H9 (cell line): ENCODE data around the gene SIGLEC14. TPM values are rescaled to one million over a fixed set of nuclear protein-coding genes. Genes with fewer than 3 reads are reported as not detected.

Experiments used
- DNase-seq: peaks from one replicate; pipeline ENCODE4 v3.0.0-alpha.2; 2017
- H2AFZ ChIP-seq: one replicate; pipeline ENCODE4 v1.6.1; 2013; ENCODE audit warnings: mild to moderate bottlenecking, low read length, control low read depth, moderate library complexity
- H2AK5ac ChIP-seq: 2 replicates; pipeline ENCODE4 v1.6.1; 2013; ENCODE audit warnings: low read length, control low read depth, mixed read lengths; ENCODE audit not compliant: insufficient read length
- H2BK120ac ChIP-seq: one replicate; pipeline ENCODE4 v1.6.1; 2013; ENCODE audit warnings: low read depth, mild to moderate bottlenecking, low read length, control low read depth, inconsistent platforms; ENCODE audit not compliant: poor library complexity, severe bottlenecking
- H2BK12ac ChIP-seq: 2 replicates; pipeline ENCODE4 v1.6.1; 2013; ENCODE audit warnings: low read length, control low read depth, mixed read lengths, low read depth; ENCODE audit not compliant: insufficient read length
- H2BK15ac ChIP-seq: 2 replicates; pipeline ENCODE4 v1.6.1; 2013; ENCODE audit warnings: low read depth, low read length, control low read depth
- H2BK20ac ChIP-seq: one replicate; pipeline ENCODE4 v1.6.1; 2013; ENCODE audit warnings: low read depth, mild to moderate bottlenecking, low read length, control low read depth, inconsistent platforms; ENCODE audit not compliant: poor library complexity, severe bottlenecking
- H2BK5ac ChIP-seq: 2 replicates; pipeline ENCODE4 v1.6.1; 2013; ENCODE audit warnings: low read length, control low read depth, mixed read lengths; ENCODE audit not compliant: insufficient read length
- H3K14ac ChIP-seq: 2 replicates; pipeline ENCODE4 v1.6.1; 2013; ENCODE audit warnings: low read length, control low read depth; ENCODE audit not compliant: insufficient read depth
- H3K18ac ChIP-seq: 2 replicates; pipeline ENCODE4 v1.6.1; 2013; ENCODE audit warnings: low read depth, mild to moderate bottlenecking, mixed read lengths, low read length, control low read depth; ENCODE audit not compliant: insufficient read length
- H3K23ac ChIP-seq: 2 replicates; pipeline ENCODE4 v1.6.1; 2013; ENCODE audit warnings: low read length, control low read depth, mixed read lengths, low read depth; ENCODE audit not compliant: insufficient read length
- H3K23me2 ChIP-seq: 2 replicates; pipeline ENCODE4 v1.6.1; 2013; ENCODE audit warnings: low read depth, mild to moderate bottlenecking, mixed read lengths, low read length, control low read depth; ENCODE audit not compliant: insufficient read length, poor library complexity, severe bottlenecking
- H3K27ac ChIP-seq: 2 replicates; pipeline ENCODE4 v1.5.1; 2013; ENCODE audit warnings: low read length, control low read depth, mixed read lengths, low read depth; ENCODE audit not compliant: insufficient read length
- H3K27me3 ChIP-seq: 2 replicates; pipeline ENCODE4 v1.6.1; 2013; ENCODE audit warnings: low read length, control low read depth, inconsistent platforms; ENCODE audit not compliant: insufficient read depth
- H3K4ac ChIP-seq: 2 replicates; pipeline ENCODE4 v1.6.1; 2013; ENCODE audit warnings: low read depth, mild to moderate bottlenecking, control low read depth, inconsistent platforms, low read length, moderate library complexity
- H3K4me1 ChIP-seq: 2 replicates; pipeline ENCODE4 v1.6.1; 2013; ENCODE audit warnings: low read length, control low read depth, inconsistent platforms; ENCODE audit not compliant: insufficient read depth
- H3K4me2 ChIP-seq: 2 replicates; pipeline ENCODE4 v1.6.1; 2013; ENCODE audit warnings: low read length, control low read depth, mixed read lengths; ENCODE audit not compliant: insufficient read length, insufficient read depth
- H3K56ac ChIP-seq: 2 replicates; pipeline ENCODE4 v1.6.1; 2013; ENCODE audit warnings: low read depth, mild to moderate bottlenecking, mixed read lengths, low read length, control low read depth; ENCODE audit not compliant: insufficient read length
- H3K79me1 ChIP-seq: 2 replicates; pipeline ENCODE4 v1.6.1; 2013; ENCODE audit warnings: low read depth, mild to moderate bottlenecking, moderate library complexity, low read length, control low read depth, inconsistent platforms; ENCODE audit not compliant: insufficient read depth, poor library complexity, severe bottlenecking
- H3K79me2 ChIP-seq: 2 replicates; pipeline ENCODE4 v1.6.1; 2013; ENCODE audit warnings: low read length, control low read depth, inconsistent platforms; ENCODE audit not compliant: insufficient read depth
- H3K9ac ChIP-seq: 2 replicates; pipeline ENCODE4 v1.6.1; 2013; ENCODE audit warnings: low read length, control low read depth, mixed read lengths; ENCODE audit not compliant: insufficient read length; ENCODE audit errors: extremely low read depth
- H3K9me3 ChIP-seq: one replicate; pipeline ENCODE4 v1.6.1; 2013; ENCODE audit warnings: low read depth, low read length, inconsistent platforms; ENCODE audit not compliant: control insufficient read depth
- H3T11ph ChIP-seq: one replicate; pipeline ENCODE4 v1.6.1; 2013; ENCODE audit warnings: mild to moderate bottlenecking, low read length, control low read depth, inconsistent platforms
- H4K20me1 ChIP-seq: one replicate; pipeline ENCODE4 v1.6.1; 2013; ENCODE audit not compliant: control insufficient read depth, insufficient read length, insufficient read depth
- H4K5ac ChIP-seq: 2 replicates; pipeline ENCODE4 v1.6.1; 2013; ENCODE audit warnings: low read depth, mild to moderate bottlenecking, mixed read lengths, low read length, control low read depth; ENCODE audit not compliant: insufficient read length
- H4K8ac ChIP-seq: replicated peaks from 2 replicates; pipeline ENCODE4 v1.6.1; 2013; ENCODE audit warnings: low read length, control low read depth, mixed read lengths, low read depth; ENCODE audit not compliant: insufficient read length
- H4K91ac ChIP-seq: 2 replicates; pipeline ENCODE4 v1.6.1; 2013; ENCODE audit warnings: low read depth, mild to moderate bottlenecking, moderate library complexity, mixed read lengths, low read length, control low read depth; ENCODE audit not compliant: insufficient read length
- H3K27ac Mint-ChIP-seq, 3 experiments: 2 replicates in 2 of 3; 3 replicates in 1 of 3; pipeline ENCODE4 v1.8.0; 2020 to 2021; ENCODE audit warnings: mixed read lengths in 3 of 3, mild to moderate bottlenecking in 1 of 3, moderate library complexity in 1 of 3
- H3K27me3 Mint-ChIP-seq: 2 replicates; pipeline ENCODE4 v1.8.0; 2021; ENCODE audit warnings: low read depth, mild to moderate bottlenecking, moderate library complexity, mixed read lengths
- H3K36me3 Mint-ChIP-seq, 3 experiments: 2 replicates in 2 of 3; 3 replicates in 1 of 3; pipeline ENCODE4 v1.8.0; 2020 to 2021; ENCODE audit warnings: low read depth in 3 of 3, mixed read lengths in 3 of 3; ENCODE audit not compliant: insufficient read depth in 1 of 3
- H3K4me1 Mint-ChIP-seq, 2 experiments: 2 replicates each; pipeline ENCODE4 v1.8.0; 2020; ENCODE audit warnings: mixed read lengths in 2 of 2
- H3K4me3 Mint-ChIP-seq, 2 experiments: 2 replicates in 1 of 2; 3 replicates in 1 of 2; pipeline ENCODE4 v1.8.0; 2020 to 2021; ENCODE audit warnings: mild to moderate bottlenecking in 2 of 2, mixed read lengths in 2 of 2, moderate library complexity in 1 of 2
- H3K9me3 Mint-ChIP-seq, 2 experiments: 2 replicates in 1 of 2; 3 replicates in 1 of 2; pipeline ENCODE4 v1.8.0; 2020; ENCODE audit warnings: mild to moderate bottlenecking in 2 of 2, mixed read lengths in 2 of 2, moderate library complexity in 1 of 2
- total RNA-seq: library from RNA; stranded (reverse); gene quantifications from 2 replicates; pipeline ENCODE4 v1.2.1, GENCODE V29; 2021
- TF ChIP-seq, protein P1 (sequence below): fragments of 200-600 bp; sonication (generic); conservative IDR thresholded peaks from 3 replicates; pipeline ENCODE4 v1.8.0; 2021; ENCODE audit warnings: antibody characterized with exemption, mild to moderate bottlenecking

The SIGLEC14 gene
- total RNA-seq, 1 experiment from 2014 or later = not detected

DNA sequence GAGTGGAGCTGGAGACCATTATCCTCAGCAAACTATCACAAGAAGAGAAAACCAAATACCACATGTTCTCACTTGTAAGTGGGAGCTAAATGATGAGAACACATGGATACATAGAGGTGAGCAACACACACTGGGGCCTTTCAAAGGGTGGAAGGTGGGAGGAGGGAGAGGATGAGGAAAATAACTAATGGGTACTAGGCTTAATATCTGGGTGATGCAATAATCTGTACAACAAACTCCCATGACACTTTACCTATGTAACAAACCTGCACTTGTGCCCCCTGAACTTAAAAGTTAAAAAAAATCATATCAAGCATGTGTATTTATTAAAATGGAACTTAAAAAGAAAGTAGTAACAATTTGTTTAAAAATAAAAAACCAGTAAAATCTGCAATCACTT, 5.0 kb downstream of the SIGLEC14 start:
- Histone ChIP-seq H2AK5ac (no peak overlapping the region), H3K4ac (no peak overlapping the region), H4K8ac (no peak overlapping the region), H2BK120ac (no peak overlapping the region), H3T11ph (no peak overlapping the region), H4K20me1 (no peaks in the 10 kb centered on the region), H3K27me3 (no peaks in the 10 kb centered on the region), H3K18ac (no peak overlapping the region), H3K4me1 (no peaks in the 10 kb centered on the region), H2BK20ac (no peak overlapping the region), H3K23ac (no peak overlapping the region), H2BK15ac (no peak overlapping the region), H3K79me2 (no peaks in the 10 kb centered on the region), H2BK5ac (no peak overlapping the region), H3K9ac (no peak overlapping the region), H3K23me2 (no peaks in the 10 kb centered on the region), H4K5ac (no peak overlapping the region), H2AFZ (no peak overlapping the region), H3K14ac (no peak overlapping the region), H3K27ac (no peak overlapping the region), H3K4me2 (no peak overlapping the region), H4K91ac (no peak overlapping the region), H3K56ac (no peak overlapping the region), H3K9me3 (peaks cover 3% of the 10 kb centered on the region), H2BK12ac (no peak overlapping the region), H3K79me1 (no peaks in the 10 kb centered on the region)
- peaks cover 26% of the 10 kb centered on the region for H3K27me3 Mint-ChIP-seq
- H3K36me3 Mint-ChIP-seq = peaks cover 3 to 6% (median 4%) of the 10 kb centered on the region in 3 experiments; a peak in 5 of 7 replicates
- no peak for DNase-seq
- no peak overlapping the region for H3K27ac Mint-ChIP-seq
- H3K4me1 Mint-ChIP-seq = peaks cover 0 to 4% of the 10 kb centered on the region in 2 experiments; a peak in 2 of 4 replicates
- H3K4me3 Mint-ChIP-seq = no peak overlapping the region
- peaks cover 70 to 90% of the 10 kb centered on the region in 2 experiments for H3K9me3 Mint-ChIP-seq
- TF ChIP-seq, protein P1, sequence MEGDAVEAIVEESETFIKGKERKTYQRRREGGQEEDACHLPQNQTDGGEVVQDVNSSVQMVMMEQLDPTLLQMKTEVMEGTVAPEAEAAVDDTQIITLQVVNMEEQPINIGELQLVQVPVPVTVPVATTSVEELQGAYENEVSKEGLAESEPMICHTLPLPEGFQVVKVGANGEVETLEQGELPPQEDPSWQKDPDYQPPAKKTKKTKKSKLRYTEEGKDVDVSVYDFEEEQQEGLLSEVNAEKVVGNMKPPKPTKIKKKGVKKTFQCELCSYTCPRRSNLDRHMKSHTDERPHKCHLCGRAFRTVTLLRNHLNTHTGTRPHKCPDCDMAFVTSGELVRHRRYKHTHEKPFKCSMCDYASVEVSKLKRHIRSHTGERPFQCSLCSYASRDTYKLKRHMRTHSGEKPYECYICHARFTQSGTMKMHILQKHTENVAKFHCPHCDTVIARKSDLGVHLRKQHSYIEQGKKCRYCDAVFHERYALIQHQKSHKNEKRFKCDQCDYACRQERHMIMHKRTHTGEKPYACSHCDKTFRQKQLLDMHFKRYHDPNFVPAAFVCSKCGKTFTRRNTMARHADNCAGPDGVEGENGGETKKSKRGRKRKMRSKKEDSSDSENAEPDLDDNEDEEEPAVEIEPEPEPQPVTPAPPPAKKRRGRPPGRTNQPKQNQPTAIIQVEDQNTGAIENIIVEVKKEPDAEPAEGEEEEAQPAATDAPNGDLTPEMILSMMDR = no peak
